ENCODE results near the gene DDX20. TPM values are rescaled to one million over a fixed set of nuclear protein-coding genes. Genes with fewer than 3 reads are reported as not detected.

DDX20 gene
- 7.5 to 9.3 TPM (median 8.8 TPM) in 5 replicates for total RNA-seq (2022; extraction: Qiagen RNA extraction; ENCODE audit: low read depth)

GRCh38 chr1:111755331-111756123 lies at the start of gene DDX20:
TSS of gene DDX20 (plus strand) at chr1:111755901. CDS start at chr1:111755925, 24 bp downstream.

GRCh38 chr1:111739194-111739924 lies 16.3 kb upstream of the DDX20 start, which contains the start of gene INKA2:
TSS of gene INKA2 (minus strand) at chr1:111739395. CDS start at chr1:111739242, 153 bp downstream.

Other genes with a start within 250 kb of the DDX20 start
- 22.3 to 40.5 TPM (median 25.4 TPM) in 5 replicates for gene RAP1A, start 136.1 kb upstream of the DDX20 start, total RNA-seq (2022; extraction: Qiagen RNA extraction; ENCODE audit: low read depth)
- gene INKA2, start 16.5 kb upstream of the DDX20 start, total RNA-seq (2022; extraction: Qiagen RNA extraction; ENCODE audit: low read depth) = 1.6 to 2.5 TPM (median 2.2 TPM) in 5 replicates
- gene KCND3, start 233.8 kb downstream of the DDX20 start, total RNA-seq (2022; extraction: Qiagen RNA extraction; ENCODE audit: low read depth) = 0.04 TPM in 1 of 5 replicates, not detected in the others

All from A549 treated with ZK216348 at 1 μM for 4 hours (cell line).